ENCODE measurements around the gene CRKL.

GRCh38 chr22:20992056-20992442 is 74.8 kb downstream of the CRKL start:
- no peak for TF ChIP-seq CTCF (IDR thresholded peaks at IDR 0.05)
- no peak for TF ChIP-seq EZH2phosphoT487 (IDR thresholded peaks at IDR 0.05)

All from neural progenitor cell (in vitro differentiated cells).